ENCODE data around the gene CNTN4.

The CNTN4 gene

GRCh38 chr3:2976212-2976611, 877.5 kb downstream of the CNTN4 start:
- H3K9ac ChIP-seq = no peak overlapping the region
- TF ChIP-seq, protein P1, sequence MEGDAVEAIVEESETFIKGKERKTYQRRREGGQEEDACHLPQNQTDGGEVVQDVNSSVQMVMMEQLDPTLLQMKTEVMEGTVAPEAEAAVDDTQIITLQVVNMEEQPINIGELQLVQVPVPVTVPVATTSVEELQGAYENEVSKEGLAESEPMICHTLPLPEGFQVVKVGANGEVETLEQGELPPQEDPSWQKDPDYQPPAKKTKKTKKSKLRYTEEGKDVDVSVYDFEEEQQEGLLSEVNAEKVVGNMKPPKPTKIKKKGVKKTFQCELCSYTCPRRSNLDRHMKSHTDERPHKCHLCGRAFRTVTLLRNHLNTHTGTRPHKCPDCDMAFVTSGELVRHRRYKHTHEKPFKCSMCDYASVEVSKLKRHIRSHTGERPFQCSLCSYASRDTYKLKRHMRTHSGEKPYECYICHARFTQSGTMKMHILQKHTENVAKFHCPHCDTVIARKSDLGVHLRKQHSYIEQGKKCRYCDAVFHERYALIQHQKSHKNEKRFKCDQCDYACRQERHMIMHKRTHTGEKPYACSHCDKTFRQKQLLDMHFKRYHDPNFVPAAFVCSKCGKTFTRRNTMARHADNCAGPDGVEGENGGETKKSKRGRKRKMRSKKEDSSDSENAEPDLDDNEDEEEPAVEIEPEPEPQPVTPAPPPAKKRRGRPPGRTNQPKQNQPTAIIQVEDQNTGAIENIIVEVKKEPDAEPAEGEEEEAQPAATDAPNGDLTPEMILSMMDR (conservative IDR thresholded peaks at IDR 0.05; ENCODE audit: low read depth, low read length) = no peak
- H3K4me2 ChIP-seq = no peak overlapping the region
- H3K4me1 ChIP-seq (ENCODE audit: low read depth, poor library complexity, severe bottlenecking) = no peaks in the 10 kb centered on the region
- H3K4me3 ChIP-seq (IDR thresholded peaks at IDR 0.05; ENCODE audit: insufficient read depth, low read depth, low read length) = no peak overlapping the region
- no peaks in the 10 kb centered on the region for H3K27me3 ChIP-seq (ENCODE audit: insufficient read depth, low read depth)
- H3K36me3 ChIP-seq (ENCODE audit: insufficient read depth) = no peaks in the 10 kb centered on the region
- H3K79me2 ChIP-seq (ENCODE audit: insufficient read depth, low read depth) = no peaks in the 10 kb centered on the region
- no peaks in the 10 kb centered on the region for H4K20me1 ChIP-seq (ENCODE audit: insufficient read depth)
- no peak overlapping the region for H3K27ac ChIP-seq
- no peak overlapping the region for H2AFZ ChIP-seq (ENCODE audit: low read depth)

DNA sequence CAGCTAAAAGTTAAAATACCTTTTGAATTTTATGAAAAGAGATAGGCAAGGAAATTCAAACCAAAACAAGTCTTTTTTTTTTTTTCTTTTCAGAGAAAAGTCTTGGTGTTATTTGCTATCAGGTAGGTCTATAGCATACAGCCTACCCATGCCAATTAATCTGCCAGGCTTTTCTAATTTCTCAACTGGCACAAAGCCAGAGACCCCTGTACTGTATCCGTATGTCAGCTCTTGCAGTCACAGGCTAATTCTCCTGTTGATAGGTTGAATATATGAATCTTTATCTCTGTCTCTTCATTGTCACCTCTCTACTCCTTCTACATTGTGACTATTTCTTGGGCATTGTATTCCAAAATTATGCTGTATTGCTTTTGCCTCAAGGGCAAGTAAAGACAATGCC, 878.1 kb downstream of the CNTN4 start:
- no peak overlapping the region for H3K9ac ChIP-seq
- no peaks in the 10 kb centered on the region for H3K27me3 ChIP-seq (ENCODE audit: insufficient read depth, low read depth)
- no peak overlapping the region for H2AFZ ChIP-seq (ENCODE audit: low read depth)
- H3K79me2 ChIP-seq (ENCODE audit: insufficient read depth, low read depth) = no peaks in the 10 kb centered on the region
- H4K20me1 ChIP-seq (ENCODE audit: insufficient read depth) = no peaks in the 10 kb centered on the region
- TF ChIP-seq, protein P1 (conservative IDR thresholded peaks at IDR 0.05; ENCODE audit: low read depth, low read length) = no peak
- no peaks in the 10 kb centered on the region for H3K36me3 ChIP-seq (ENCODE audit: insufficient read depth)
- H3K4me2 ChIP-seq = no peak overlapping the region
- H3K4me3 ChIP-seq (IDR thresholded peaks at IDR 0.05; ENCODE audit: insufficient read depth, low read depth, low read length) = no peak overlapping the region
- no peaks in the 10 kb centered on the region for H3K4me1 ChIP-seq (ENCODE audit: low read depth, poor library complexity, severe bottlenecking)
- H3K27ac ChIP-seq = no peak overlapping the region

GRCh38 chr3:2978977-2979732, 880.5 kb downstream of the CNTN4 start:
- H3K4me1 ChIP-seq (ENCODE audit: low read depth, poor library complexity, severe bottlenecking) = no peaks in the 10 kb centered on the region
- no peak overlapping the region for H3K4me3 ChIP-seq (IDR thresholded peaks at IDR 0.05; ENCODE audit: insufficient read depth, low read depth, low read length)
- no peaks in the 10 kb centered on the region for H3K27me3 ChIP-seq (ENCODE audit: insufficient read depth, low read depth)
- no peaks in the 10 kb centered on the region for H3K79me2 ChIP-seq (ENCODE audit: insufficient read depth, low read depth)
- H3K36me3 ChIP-seq (ENCODE audit: insufficient read depth) = no peaks in the 10 kb centered on the region
- H2AFZ ChIP-seq (ENCODE audit: low read depth) = no peak overlapping the region
- H3K9ac ChIP-seq = no peak overlapping the region
- no peaks in the 10 kb centered on the region for H4K20me1 ChIP-seq (ENCODE audit: insufficient read depth)
- H3K27ac ChIP-seq = no peak overlapping the region
- no peak overlapping the region for H3K4me2 ChIP-seq
- TF ChIP-seq, protein P1 (conservative IDR thresholded peaks at IDR 0.05; ENCODE audit: low read depth, low read length) = no peak

GRCh38 chr3:2984005-2984830, 885.6 kb downstream of the CNTN4 start:
- H3K36me3 ChIP-seq (ENCODE audit: insufficient read depth) = no peaks in the 10 kb centered on the region
- no peak overlapping the region for H2AFZ ChIP-seq (ENCODE audit: low read depth)
- no peaks in the 10 kb centered on the region for H3K27me3 ChIP-seq (ENCODE audit: insufficient read depth, low read depth)
- TF ChIP-seq, protein P1 (conservative IDR thresholded peaks at IDR 0.05; ENCODE audit: low read depth, low read length) = no peak
- no peak overlapping the region for H3K4me3 ChIP-seq (IDR thresholded peaks at IDR 0.05; ENCODE audit: insufficient read depth, low read depth, low read length)
- no peak overlapping the region for H3K9ac ChIP-seq
- H3K79me2 ChIP-seq (ENCODE audit: insufficient read depth, low read depth) = no peaks in the 10 kb centered on the region
- no peak overlapping the region for H3K4me2 ChIP-seq
- H4K20me1 ChIP-seq (ENCODE audit: insufficient read depth) = no peaks in the 10 kb centered on the region
- H3K27ac ChIP-seq = no peak overlapping the region
- no peaks in the 10 kb centered on the region for H3K4me1 ChIP-seq (ENCODE audit: low read depth, poor library complexity, severe bottlenecking)

Measured in KMS-11 (cell line).